Measurements from ENCODE around the gene CNTNAP4. TPM values are rescaled to one million over a fixed set of nuclear protein-coding genes. Genes with fewer than 3 reads are reported as not detected.

Gene CNTNAP4
- total RNA-seq, 2 donors from 2014 or later, result not detected

GRCh38 chr16:76607317-76607716, 330.1 kb downstream of the CNTNAP4 start:
- Histone ChIP-seq H3K27ac (no peak overlapping the region), H3K9me3 (no peaks in the 10 kb centered on the region), H3K36me3 (replicated peaks in 1 of 2; ENCODE audit: insufficient read depth in 1 of 2, low read depth in 2 of 2) (no peaks in the 10 kb centered on the region), H3K4me1 (no peaks in the 10 kb centered on the region), H3K4me3 (no peak overlapping the region), H3K27me3 (no peaks in the 10 kb centered on the region)
- ATAC-seq (no peak), DNase-seq (no peak)
- intact Hi-C loops (cut with DNase I), result no loop called here
- TF ChIP-seq CTCF (IDR thresholded peaks at IDR 0.05) (no peak), POLR2A (IDR thresholded peaks at IDR 0.05) (no peak)
- 88 to 94% methylated on average over 4 of the region's 4 CpGs for WGBS, 2 donors

Small RNAs within 50 kb of the gene (small RNA-seq; reads per million reads assigned to genes)
- gene RF00133 (not detected), gene RN7SKP233 (not detected)

Measured in body of pancreas (tissue), 4 donors.